Keratinocyte (primary cell): ENCODE measurements around the gene CARMIL1. TPM values are rescaled to one million over a fixed set of nuclear protein-coding genes. Genes with fewer than 3 reads are reported as not detected.

Source experiments
- DNase-seq: peaks from one replicate; pipeline ENCODE4 v3.0.0-alpha.2; 2011; ENCODE audit warnings: low read depth, missing footprints, low spot score
- FAIRE-seq: peaks from 2 replicates; lab custom pipeline; 2011; peaks lifted over from hg19 to GRCh38; lab: Jason Lieb, UNC
- H2AFZ ChIP-seq: 2 replicates; pipeline ENCODE4 v1.6.0; 2012; ENCODE audit warnings: low read length, control low read depth, inconsistent platforms; ENCODE audit not compliant: control insufficient read depth
- H3K27ac ChIP-seq: 2 replicates; pipeline ENCODE4 v1.5.1; 2011; ENCODE audit warnings: low read length; ENCODE audit not compliant: control insufficient read depth, insufficient read depth
- H3K27me3 ChIP-seq: 3 replicates; pipeline ENCODE4 v1.6.0; 2011; ENCODE audit warnings: low read length; ENCODE audit not compliant: control insufficient read depth, insufficient read depth; ENCODE audit errors: extremely low read depth
- H3K36me3 ChIP-seq, 2 experiments: 2 replicates in 1 of 2; 3 replicates in 1 of 2; pipeline ENCODE4 v1.5.1; 2011; ENCODE audit warnings: low read length in 2 of 2, mild to moderate bottlenecking in 1 of 2; ENCODE audit not compliant: control insufficient read depth in 2 of 2, insufficient read depth in 2 of 2; ENCODE audit errors: extremely low read depth in 1 of 2
- H3K4me1 ChIP-seq: 3 replicates; pipeline ENCODE4 v1.5.1; 2011; ENCODE audit warnings: low read length; ENCODE audit not compliant: control insufficient read depth, insufficient read depth; ENCODE audit errors: extremely low read depth
- H3K4me2 ChIP-seq: 3 replicates; pipeline ENCODE4 v1.6.0; 2011; ENCODE audit warnings: low read depth, low read length; ENCODE audit not compliant: control insufficient read depth, insufficient read depth; ENCODE audit errors: extremely low read depth
- H3K4me3 ChIP-seq, 3 experiments: fragments of 200-600 bp in 1 of 3; sonication (generic) in 1 of 3; 2 replicates in 2 of 3; 3 replicates in 1 of 3; pipeline ENCODE4 v1.5.1; 2011 to 2016; ENCODE audit warnings: low read length in 3 of 3, mild to moderate bottlenecking in 3 of 3, control low read depth in 2 of 3, inconsistent platforms in 1 of 3, low read depth in 1 of 3, mixed read lengths in 1 of 3, mixed run types in 1 of 3, moderate library complexity in 1 of 3; ENCODE audit not compliant: control insufficient read depth in 2 of 3, insufficient read depth in 2 of 3; ENCODE audit errors: extremely low read depth in 1 of 3
- H3K79me2 ChIP-seq: 2 replicates; pipeline ENCODE4 v1.6.0; 2012; ENCODE audit warnings: low read length; ENCODE audit not compliant: control insufficient read depth, insufficient read depth
- H3K9ac ChIP-seq: 3 replicates; pipeline ENCODE4 v1.6.0; 2011; ENCODE audit warnings: low read length; ENCODE audit not compliant: control insufficient read depth, insufficient read depth; ENCODE audit errors: extremely low read depth
- H3K9me1 ChIP-seq: 3 replicates; pipeline ENCODE4 v1.6.0; 2011; ENCODE audit warnings: low read length; ENCODE audit not compliant: control insufficient read depth, insufficient read depth; ENCODE audit errors: extremely low read depth
- H3K9me3 ChIP-seq: 2 replicates; pipeline ENCODE4 v1.5.1; 2012; ENCODE audit warnings: low read depth, low read length; ENCODE audit not compliant: control insufficient read depth
- H4K20me1 ChIP-seq: 3 replicates; pipeline ENCODE4 v1.6.0; 2011; ENCODE audit warnings: low read length; ENCODE audit not compliant: control insufficient read depth, insufficient read depth; ENCODE audit errors: extremely low read depth
- EZH2 ChIP-seq: IDR thresholded peaks from one replicate; pipeline ENCODE4 v1.6.1; 2012; ENCODE audit warnings: inconsistent platforms, mild to moderate bottlenecking, low read length, moderate library complexity
- dilution Hi-C: fragments of 300-500 bp; cut with MboI; formaldehyde crosslinking; loops from one replicate; pipeline ENCODE4 v1.7.0; 2020; ENCODE audit warnings: low sequenced_read_pairs; ENCODE audit not compliant: extremely low pct_ligation_motif_present
- polyA plus RNA-seq, 5 experiments: library from polyadenylated mRNA; depleted of rRNA in 3 of 5; stranded (reverse) in 3 of 5; stranded (forward) in 1 of 5; unstranded in 1 of 5; fragments of >200 nt; gene quantifications; 1 replicate in 1 of 5; 2 replicates in 3 of 5; 3 replicates in 1 of 5; pipeline versions ENCODE4 v1.2.1 to v1.2.3, GENCODE V29; 2011 to 2012; ENCODE audit warnings: missing spikeins in 2 of 5, low read depth in 1 of 5, low replicate concordance in 1 of 5
- small RNA-seq, 3 experiments: library from RNA; depleted of rRNA; stranded (forward); fragments of <200 nt; gene quantifications; one replicate each; pipeline ENCODE3, GENCODE V24; 2012; ENCODE audit warnings: low read depth in 3 of 3, low replicate concordance in 1 of 3; ENCODE audit not compliant: insufficient read length in 3 of 3
- TF ChIP-seq, protein P1 (sequence below), 3 experiments: IDR thresholded peaks in 1 of 3; conservative IDR thresholded peaks in 1 of 3; optimal IDR thresholded peaks in 1 of 3; 2 replicates in 2 of 3; 3 replicates in 1 of 3; pipeline versions ENCODE3 to v1.5.1; 2011; ENCODE audit warnings: low read length in 3 of 3, mild to moderate bottlenecking in 3 of 3, moderate library complexity in 2 of 3, control low read depth in 1 of 3, inconsistent platforms in 1 of 3; ENCODE audit not compliant: insufficient read depth in 2 of 3; ENCODE audit errors: extremely low read depth in 1 of 3

The CARMIL1 gene
- polyA plus RNA-seq, 1 donor (not counting 4 experiments of a cell fraction or from before 2014, with no cell fraction given): 18.9 TPM

DNA sequence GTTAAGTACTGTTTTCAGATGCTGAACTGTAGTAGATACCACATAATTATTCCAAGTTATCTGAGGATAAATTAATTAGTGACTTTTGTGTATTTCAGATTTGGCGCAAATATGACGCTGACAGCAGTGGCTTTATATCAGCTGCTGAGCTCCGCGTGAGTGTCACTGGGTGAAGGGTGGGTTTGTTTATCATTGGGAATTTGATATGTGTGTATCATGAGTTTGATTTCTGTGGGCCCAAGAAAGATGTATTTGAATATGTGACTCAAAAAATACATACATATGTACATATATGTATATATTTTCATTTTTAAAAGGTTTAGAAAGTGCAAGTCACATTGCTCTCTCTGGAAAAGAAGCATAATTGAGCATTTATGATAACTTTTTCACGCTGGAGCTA is 390.2 kb downstream of the CARMIL1 start:
- no peak overlapping the region for H3K27ac ChIP-seq
- DNase-seq (no peak), FAIRE-seq (no peak)
- no peak overlapping the region for H3K4me3 ChIP-seq
- TF ChIP-seq EZH2: no peak
- TF ChIP-seq, protein P1, sequence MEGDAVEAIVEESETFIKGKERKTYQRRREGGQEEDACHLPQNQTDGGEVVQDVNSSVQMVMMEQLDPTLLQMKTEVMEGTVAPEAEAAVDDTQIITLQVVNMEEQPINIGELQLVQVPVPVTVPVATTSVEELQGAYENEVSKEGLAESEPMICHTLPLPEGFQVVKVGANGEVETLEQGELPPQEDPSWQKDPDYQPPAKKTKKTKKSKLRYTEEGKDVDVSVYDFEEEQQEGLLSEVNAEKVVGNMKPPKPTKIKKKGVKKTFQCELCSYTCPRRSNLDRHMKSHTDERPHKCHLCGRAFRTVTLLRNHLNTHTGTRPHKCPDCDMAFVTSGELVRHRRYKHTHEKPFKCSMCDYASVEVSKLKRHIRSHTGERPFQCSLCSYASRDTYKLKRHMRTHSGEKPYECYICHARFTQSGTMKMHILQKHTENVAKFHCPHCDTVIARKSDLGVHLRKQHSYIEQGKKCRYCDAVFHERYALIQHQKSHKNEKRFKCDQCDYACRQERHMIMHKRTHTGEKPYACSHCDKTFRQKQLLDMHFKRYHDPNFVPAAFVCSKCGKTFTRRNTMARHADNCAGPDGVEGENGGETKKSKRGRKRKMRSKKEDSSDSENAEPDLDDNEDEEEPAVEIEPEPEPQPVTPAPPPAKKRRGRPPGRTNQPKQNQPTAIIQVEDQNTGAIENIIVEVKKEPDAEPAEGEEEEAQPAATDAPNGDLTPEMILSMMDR (optimal IDR thresholded peaks at IDR 0.05 in 1 of 3, IDR thresholded peaks at IDR 0.05 in 1 of 3, conservative IDR thresholded peaks at IDR 0.05 in 1 of 3; ENCODE audit: extremely low read depth in 1 of 3, insufficient read depth in 2 of 3, low read length in 3 of 3): no peak
- H4K20me1 ChIP-seq: no peaks in the 10 kb centered on the region
- no peaks in the 10 kb centered on the region for H3K4me1 ChIP-seq
- dilution Hi-C loops: no loop called here
- no peaks in the 10 kb centered on the region for H3K79me2 ChIP-seq
- H3K9ac ChIP-seq: no peak overlapping the region
- no peak overlapping the region for H2AFZ ChIP-seq
- H3K4me2 ChIP-seq: no peak overlapping the region
- peaks cover 5% of the 10 kb centered on the region for H3K27me3 ChIP-seq
- no peaks in the 10 kb centered on the region for H3K36me3 ChIP-seq
- no peaks in the 10 kb centered on the region for H3K9me1 ChIP-seq
- H3K9me3 ChIP-seq: no peaks in the 10 kb centered on the region

Small RNAs within 50 kb of the gene (small RNA-seq; reads per million reads assigned to genes)
- gene RF00019 (0 reads per million in 3 experiments), gene RNU6-987P (0 reads per million in 3 experiments)
